T-cell (primary cell): ENCODE measurements around the gene CCR5AS.

Source experiments
- ATAC-seq, 4 experiments: fragments of 200-7000 bp in 3 of 4; fragments of 150-1000 bp in 1 of 4; cut with Tn5 transposase; replicated peaks in 1 of 4; 1 replicate in 3 of 4; 2 replicates in 1 of 4; pipeline ENCODE4 v1.10.0; 2021; ENCODE audit warnings: moderate library complexity in 3 of 4, mild to moderate bottlenecking in 2 of 4, moderate number of reproducible peaks in 1 of 4
- CTCF ChIA-PET, 2 donors: fragments of 300-600 bp; sonication (Branson Sonifier 250); formaldehyde crosslinking; loops; one replicate each; lab custom pipeline; 2022; ENCODE audit warnings: antibody characterized with exemption in 2 of 2; lab: Charles Lee
- POLR2A ChIA-PET, 2 donors: fragments of 300-600 bp; sonication (Branson Sonifier 250); formaldehyde crosslinking; loops; one replicate each; lab custom pipeline; 2022; ENCODE audit warnings: antibody characterized with exemption in 2 of 2; lab: Charles Lee
- DNase-seq, 35 experiments: peaks; one replicate each; pipeline versions ENCODE4 v3.0.0 to v3.0.0-alpha.2; 2013 to 2023
- H3K27ac ChIP-seq: one replicate; pipeline ENCODE4 v1.5.1; 2013; ENCODE audit warnings: low read length
- H3K27me3 ChIP-seq, 2 experiments: replicated peaks in 1 of 2; 1 replicate in 1 of 2; 2 replicates in 1 of 2; pipeline versions ENCODE4 v1.6.1 to v1.7.0; 2013; ENCODE audit warnings: low read length in 1 of 2, mixed read lengths in 1 of 2; ENCODE audit not compliant: control insufficient read depth in 2 of 2, insufficient read depth in 2 of 2; ENCODE audit errors: extremely low read depth in 1 of 2
- H3K36me3 ChIP-seq, 2 donors: 1 replicate in 1 of 2; 2 replicates in 1 of 2; pipeline versions ENCODE4 v1.6.1 to v1.7.0; 2013; ENCODE audit warnings: low read length in 1 of 2; ENCODE audit not compliant: control insufficient read depth in 2 of 2, insufficient read depth in 1 of 2; ENCODE audit errors: extremely low read depth in 1 of 2
- H3K4me1 ChIP-seq, 2 experiments: 1 replicate in 1 of 2; 2 replicates in 1 of 2; pipeline versions ENCODE4 v1.6.1 to v1.7.0; 2013; ENCODE audit warnings: low read length in 2 of 2, mixed read lengths in 1 of 2; ENCODE audit not compliant: insufficient read depth in 2 of 2, control insufficient read depth in 1 of 2; ENCODE audit errors: extremely low read depth in 1 of 2
- H3K4me3 ChIP-seq, 2 donors: 1 replicate in 1 of 2; 2 replicates in 1 of 2; pipeline versions ENCODE4 v1.5.1 to v1.7.0; 2013; ENCODE audit warnings: mild to moderate bottlenecking in 2 of 2, low read length in 1 of 2, moderate library complexity in 1 of 2; ENCODE audit not compliant: control insufficient read depth in 1 of 2; ENCODE audit errors: extremely low read depth in 1 of 2
- H3K9me3 ChIP-seq: 2 replicates; pipeline ENCODE4 v1.7.0; 2013
- H3K27ac Mint-ChIP-seq, 2 donors: one replicate each; pipeline ENCODE4 v1.8.0; 2020 to 2021; ENCODE audit warnings: mild to moderate bottlenecking in 2 of 2, mixed read lengths in 2 of 2
- H3K27me3 Mint-ChIP-seq, 2 donors: one replicate each; pipeline ENCODE4 v1.8.0; 2021 to 2022; ENCODE audit warnings: mixed read lengths in 2 of 2
- H3K36me3 Mint-ChIP-seq: one replicate; pipeline ENCODE4 v1.8.0; 2021; ENCODE audit warnings: mixed read lengths
- H3K4me1 Mint-ChIP-seq, 3 donors: one replicate each; pipeline ENCODE4 v1.8.0; 2020 to 2022; ENCODE audit warnings: mixed read lengths in 3 of 3, mild to moderate bottlenecking in 1 of 3
- H3K4me3 Mint-ChIP-seq, 3 donors: one replicate each; pipeline ENCODE4 v1.8.0; 2020 to 2022; ENCODE audit warnings: mild to moderate bottlenecking in 3 of 3, mixed read lengths in 3 of 3, moderate library complexity in 3 of 3
- H3K9me3 Mint-ChIP-seq, 3 donors: one replicate each; pipeline ENCODE4 v1.8.0; 2020 to 2022; ENCODE audit warnings: mixed read lengths in 3 of 3
- WGBS: methylation state at CpG from one replicate; pipeline ENCODE4 v1.1.5; 2013; ENCODE audit warnings: missing lambda C conversion rate; ENCODE audit not compliant: insufficient coverage; 5-methylcytosine and 5-hydroxymethylcytosine counted together

The CCR5AS gene

GRCh38 chr3:46353647-46354410 is 53.0 kb downstream of the CCR5AS start, which contains the start of gene CCR2:
CCR2 (plus strand) TSS chr3:46354111; CDS start chr3:46357528, 3,417 bp downstream.
- peak within 1 kb of the TSS; percentile 84 for H3K27ac Mint-ChIP-seq
- WGBS = 20% methylated on average over 2 of the region's 7 CpGs
- H3K4me1 ChIP-seq = peaks cover 34 to 39% of the 10 kb centered on the region in 2 experiments
- DNase-seq = no peak
- no peaks in the 10 kb centered on the region for H3K36me3 Mint-ChIP-seq
- H3K4me3 ChIP-seq = peak within 1 kb of the TSS in 1 of 2 donors; percentile 45
- H3K4me1 Mint-ChIP-seq = peaks cover 64 to 86% (median 71%) of the 10 kb centered on the region in 3 donors
- H3K9me3 Mint-ChIP-seq = peaks cover 0 to 3% (median 0%) of the 10 kb centered on the region in 3 donors
- ATAC-seq = peak in 3 of 4 experiments; percentile 22 to 56 (median 46)
- ChIA-PET POLR2A (no interaction called here), CTCF (interaction anchor here (0.6 to 1.9 kb wide), 4 partner anchors 15 to 1310 kb away, joined by 3 to 7 read pairs (median 4); no protein-coding TSS in a partner anchor)
- H3K27me3 ChIP-seq = no peaks in the 10 kb centered on the region
- no peaks in the 10 kb centered on the region for H3K36me3 ChIP-seq
- peak within 1 kb of the TSS; percentile 62 to 83 (median 76) for H3K4me3 Mint-ChIP-seq
- peak within 1 kb of the TSS; percentile 10 for H3K27ac ChIP-seq
- H3K27me3 Mint-ChIP-seq = peaks cover 2 to 10% of the 10 kb centered on the region in 2 donors
- H3K9me3 ChIP-seq = no peaks in the 10 kb centered on the region

- Mint-ChIP-seq H3K36me3 (no peaks in the 10 kb centered on the region), H3K27me3 (peaks cover 2 to 10% of the 10 kb centered on the region in 2 donors), H3K9me3 (peaks cover 0 to 5% (median 0%) of the 10 kb centered on the region in 3 donors), H3K27ac (peak overlapping the region; percentile 76 to 83), H3K4me3 (peak overlapping the region in 2 of 3 donors; percentile 23 to 76), H3K4me1 (peaks cover 70 to 87% (median 70%) of the 10 kb centered on the region in 3 donors)
- Histone ChIP-seq H3K27ac (peak overlapping the region; percentile 10), H3K4me3 (no peak overlapping the region), H3K4me1 (peaks cover 37 to 42% of the 10 kb centered on the region in 2 experiments), H3K27me3 (no peaks in the 10 kb centered on the region), H3K9me3 (no peaks in the 10 kb centered on the region), H3K36me3 (no peaks in the 10 kb centered on the region)
- ChIA-PET CTCF (interaction anchor here (0.7 to 1.9 kb wide), 2 partner anchors 77 to 512 kb away, joined by 3 to 5 read pairs; no protein-coding TSS in a partner anchor), POLR2A (no interaction called here)
- WGBS = no CpG with 5 or more reads among the region's 4 CpGs
- DNase-seq = no peak
- ATAC-seq = no peak
Observed at GRCh38 chr3:46353090-46353489, 53.8 kb downstream of the CCR5AS start.

DNA sequence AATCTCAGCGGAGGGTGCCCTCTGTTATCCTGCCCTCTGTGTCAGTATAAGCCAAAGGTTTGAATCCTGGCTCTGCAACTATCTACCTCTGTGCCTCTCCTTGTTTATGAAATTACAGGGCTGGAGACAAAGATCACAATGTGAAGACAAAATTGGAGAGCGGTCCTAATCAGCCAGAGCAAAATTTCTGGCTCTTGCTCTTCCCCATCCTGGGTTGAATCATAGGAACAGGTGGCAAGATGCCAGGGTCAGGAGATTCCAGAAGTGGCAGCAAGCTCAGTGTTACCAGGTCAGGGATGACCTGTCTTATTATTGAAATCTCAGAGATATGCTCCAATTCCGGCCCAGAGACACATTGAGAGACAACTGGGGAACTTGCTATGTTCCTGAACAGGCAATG is 55.2 kb downstream of the CCR5AS start:
- no peaks in the 10 kb centered on the region for H3K36me3 ChIP-seq
- CTCF ChIA-PET = no interaction called here
- peaks cover 37 to 42% of the 10 kb centered on the region in 2 experiments for H3K4me1 ChIP-seq
- DNase-seq (no peak), ATAC-seq (no peak)
- H3K27me3 ChIP-seq = no peaks in the 10 kb centered on the region
- H3K9me3 ChIP-seq = no peaks in the 10 kb centered on the region
- peak overlapping the region; percentile 13 for H3K27ac ChIP-seq
- Mint-ChIP-seq H3K9me3 (peaks cover 0 to 5% (median 4%) of the 10 kb centered on the region in 3 donors), H3K4me3 (no peak overlapping the region), H3K36me3 (no peaks in the 10 kb centered on the region), H3K4me1 (peaks cover 70 to 80% (median 72%) of the 10 kb centered on the region in 3 donors), H3K27me3 (peaks cover 2 to 10% of the 10 kb centered on the region in 2 donors), H3K27ac (peak overlapping the region; percentile 79 to 84)
- H3K4me3 ChIP-seq = no peak overlapping the region
- 100% methylated on average over 1 of the region's 3 CpGs for WGBS
- POLR2A ChIA-PET = no interaction called here

GRCh38 chr3:46350262-46350565 is 56.7 kb downstream of the CCR5AS start:
- H3K27ac ChIP-seq = peak overlapping the region; percentile 69

DNA sequence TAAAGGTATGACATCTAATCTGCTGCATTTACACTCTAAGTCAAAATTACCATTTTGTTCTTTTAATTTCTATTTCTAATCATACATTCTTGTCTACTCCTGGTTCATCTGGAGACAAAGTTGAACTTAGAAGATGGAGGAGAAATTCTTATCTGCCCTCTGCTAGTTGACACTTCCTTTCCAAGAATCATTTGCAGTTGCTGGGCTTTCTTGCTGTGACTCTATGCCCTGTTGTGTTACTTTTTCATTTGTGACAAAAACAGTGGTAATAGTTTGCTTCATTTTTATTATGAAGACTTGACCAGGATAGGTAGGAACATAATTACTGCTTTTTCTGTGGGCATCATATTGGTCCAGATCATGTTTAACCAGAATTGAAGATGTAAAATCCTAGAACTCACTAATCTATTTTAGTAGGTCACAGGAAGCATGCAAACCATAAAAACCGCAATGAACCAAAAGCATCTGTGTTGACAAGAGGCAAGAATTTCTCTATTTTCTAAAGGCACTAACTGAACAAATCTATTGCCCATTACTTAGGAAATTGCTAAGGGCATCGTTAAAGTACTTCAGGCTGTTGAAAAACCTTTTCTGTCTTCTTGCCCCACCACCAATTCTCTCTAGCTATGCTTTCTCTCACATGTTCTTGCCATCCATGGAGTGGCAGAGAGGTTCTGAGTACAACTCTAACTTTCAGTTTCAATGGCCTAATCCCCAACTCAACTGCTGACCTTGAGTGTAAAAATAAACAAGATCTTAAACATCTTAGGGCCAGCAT is 57.2 kb downstream of the CCR5AS start:
- Histone ChIP-seq H3K9me3 (no peaks in the 10 kb centered on the region), H3K27me3 (no peaks in the 10 kb centered on the region), H3K4me3 (peak overlapping the region; percentile 0 to 2), H3K4me1 (peaks cover 34 to 42% of the 10 kb centered on the region in 2 experiments), H3K27ac (peak overlapping the region; percentile 69), H3K36me3 (no peaks in the 10 kb centered on the region)
- H3K27me3 Mint-ChIP-seq = peaks cover 0 to 2% of the 10 kb centered on the region in 2 donors
- H3K27ac Mint-ChIP-seq = peak overlapping the region; percentile 79 to 84
- ChIA-PET CTCF (interaction anchor here in 1 of 2 donors (1.2 kb wide), 1 partner anchor 19 kb away, joined by 5 read pairs; no protein-coding TSS in a partner anchor), POLR2A (interaction anchor here in 1 of 2 donors (0.7 kb wide), 1 partner anchor 22 kb away, joined by 3 read pairs; no protein-coding TSS in a partner anchor)
- DNase-seq (peak in 1 of 35 experiments; percentile 56), ATAC-seq (peak; percentile 44 to 59 (median 50))
- H3K4me1 Mint-ChIP-seq = peaks cover 61 to 67% (median 65%) of the 10 kb centered on the region in 3 donors
- peak overlapping the region; percentile 37 to 55 (median 53) for H3K4me3 Mint-ChIP-seq
- no peaks in the 10 kb centered on the region for H3K36me3 Mint-ChIP-seq
- peaks cover 0 to 8% (median 5%) of the 10 kb centered on the region in 3 donors for H3K9me3 Mint-ChIP-seq
- WGBS = 0% methylated on average over 1 of the region's 2 CpGs

More at GRCh38 chr3:46350262-46350565, 56.7 kb downstream of the CCR5AS start:
- H3K4me3 Mint-ChIP-seq = peak overlapping the region; percentile 37 to 55 (median 53)
- 60% methylated on average over 1 of the region's 1 CpG for WGBS
- Histone ChIP-seq H3K36me3 (no peaks in the 10 kb centered on the region), H3K4me3 (peak overlapping the region; percentile 0 to 2), H3K9me3 (no peaks in the 10 kb centered on the region), H3K4me1 (peaks cover 37 to 42% of the 10 kb centered on the region in 2 experiments), H3K27me3 (no peaks in the 10 kb centered on the region)
- ChIA-PET POLR2A (interaction anchor here in 1 of 2 donors (0.5 to 0.7 kb wide), 2 partner anchors 21 to 50 kb away, joined by 3 read pairs; no protein-coding TSS in a partner anchor), CTCF (interaction anchor here in 1 of 2 donors (1.1 to 1.2 kb wide), 2 partner anchors 18 to 74 kb away, joined by 3 to 5 read pairs; no protein-coding TSS in a partner anchor)
- H3K36me3 Mint-ChIP-seq = no peaks in the 10 kb centered on the region
- no peak for ATAC-seq
- H3K27ac Mint-ChIP-seq = peak overlapping the region; percentile 79 to 84
- no peak for DNase-seq
- H3K9me3 Mint-ChIP-seq = peaks cover 0 to 8% (median 5%) of the 10 kb centered on the region in 3 donors
- H3K4me1 Mint-ChIP-seq = peaks cover 66 to 72% (median 68%) of the 10 kb centered on the region in 3 donors
- peaks cover 2 to 3% of the 10 kb centered on the region in 2 donors for H3K27me3 Mint-ChIP-seq
